HG02943 (cell line): ENCODE results near the gene COL24A1.
"Not testable (repeated sequence)": the region's sequence is repeated elsewhere in the genome, so short reads cannot be mapped to it uniquely, and the experiment has no call there.

Source experiments
- ATAC-seq: cut with Tn5 transposase; IDR thresholded peaks from one replicate; pipeline ENCODE4 v1.9.1; 2021; ENCODE audit warnings: mild to moderate bottlenecking, low read depth, moderate library complexity; ENCODE audit not compliant: unreplicated experiment

COL24A1 gene

GRCh38 chr1:85824066-85824840 is 332.3 kb downstream of the COL24A1 start:
- no peak for ATAC-seq

GRCh38 chr1:85822696-85823095 is 333.9 kb downstream of the COL24A1 start:
- ATAC-seq: no peak

- ATAC-seq: no peak
These were observed 338.2 kb downstream of the COL24A1 start for GRCh38 chr1:85818371-85818770.

- no peak for ATAC-seq
These were observed 340.0 kb downstream of the COL24A1 start for GRCh38 chr1:85816606-85817005.

- ATAC-seq: no peak
These were observed 340.7 kb downstream of the COL24A1 start for GRCh38 chr1:85815906-85816305.

GRCh38 chr1:85806236-85806965 is 350.2 kb downstream of the COL24A1 start:
- no peak for ATAC-seq

- ATAC-seq: no peak
These were observed 355.1 kb downstream of the COL24A1 start for GRCh38 chr1:85801520-85801919.

GRCh38 chr1:85799737-85800136 is 356.8 kb downstream of the COL24A1 start:
- no peak for ATAC-seq

GRCh38 chr1:85798419-85798818 is 358.2 kb downstream of the COL24A1 start:
- no peak for ATAC-seq

- ATAC-seq: not testable (repeated sequence)
These were observed 379.6 kb downstream of the COL24A1 start for GRCh38 chr1:85777021-85777420.

GRCh38 chr1:85762804-85763203 is 393.8 kb downstream of the COL24A1 start:
- ATAC-seq: no peak

GRCh38 chr1:85756864-85757263 is 399.7 kb downstream of the COL24A1 start:
- ATAC-seq: no peak

GRCh38 chr1:85748120-85748519 is 408.5 kb downstream of the COL24A1 start:
- no peak for ATAC-seq

- no peak for ATAC-seq
These were observed 409.8 kb downstream of the COL24A1 start for GRCh38 chr1:85746777-85747176.

GRCh38 chr1:85743814-85744213 is 412.8 kb downstream of the COL24A1 start:
- ATAC-seq: no peak

- no peak for ATAC-seq
These were observed 421.6 kb downstream of the COL24A1 start for GRCh38 chr1:85734931-85735330.

- no peak for ATAC-seq
These were observed 437.8 kb downstream of the COL24A1 start for GRCh38 chr1:85718678-85719340.

- not testable (repeated sequence) for ATAC-seq
These were observed 442.0 kb downstream of the COL24A1 start for GRCh38 chr1:85714418-85715114.

GRCh38 chr1:85708829-85709227 is 447.7 kb downstream of the COL24A1 start:
- no peak for ATAC-seq

GRCh38 chr1:85707990-85708828 is 448.4 kb downstream of the COL24A1 start, which contains the start of gene ZNHIT6:
Gene ZNHIT6, minus strand, starts transcription at chr1:85708433. Its CDS starts 149 bp downstream, at chr1:85708284.
- ATAC-seq: peak; percentile 86
